K562 (cell line): ENCODE results near the gene POU2F3. TPM values are rescaled to one million over a fixed set of nuclear protein-coding genes. Genes with fewer than 3 reads are reported as not detected.

Experiments used
- BCOR ChIP-seq: fragments of 450-650 bp; IDR thresholded peaks from 2 replicates; pipeline ENCODE4 v1.6.1; 2016
- COPS2 ChIP-seq: fragments of 450-650 bp; conservative IDR thresholded peaks from 2 replicates; pipeline ENCODE4 v1.6.1; 2016; ENCODE audit warnings: mild to moderate bottlenecking, moderate library complexity
- CREM ChIP-seq: IDR thresholded peaks from 2 replicates; pipeline ENCODE4 v1.6.1; 2014; ENCODE audit warnings: antibody characterized with exemption, low read depth
- JUN ChIP-seq, 2 experiments: sonication (generic) in 1 of 2; formaldehyde crosslinking in 1 of 2; IDR thresholded peaks; 2 replicates each; pipeline versions ENCODE4 v1.6.1 to v1.8.0; 2012 to 2022; ENCODE audit warnings: borderline replicate concordance in 2 of 2, mild to moderate bottlenecking in 2 of 2, improper control_type of control experiment in 1 of 2, low read depth in 1 of 2, low read length in 1 of 2, missing genetic modification reagents in 1 of 2
- POLR2AphosphoS2 ChIP-seq: IDR thresholded peaks from 2 replicates; pipeline ENCODE4 v1.6.1; 2012; ENCODE audit warnings: low read length, improper control_type of control experiment
- THRAP3 ChIP-seq: fragments of 450-650 bp; IDR thresholded peaks from 2 replicates; pipeline ENCODE4 v1.6.1; 2016; ENCODE audit warnings: mild to moderate bottlenecking, inconsistent platforms, borderline replicate concordance
- XRCC4 ChIP-seq: IDR thresholded peaks from one replicate; pipeline ENCODE4 v1.6.1; 2011; ENCODE audit not compliant: insufficient read depth, insufficient read length; ENCODE audit errors: extremely low read depth
- polyA plus RNA-seq, 8 experiments: library from polyadenylated mRNA; depleted of rRNA in 4 of 8; stranded (reverse) in 5 of 8; unstranded in 3 of 8; fragments of >200 nt; fragmentation: Nextera tagmentation in 2 of 8; fragmentation: Illumina TruSeq in 1 of 8; extraction: Ambion mirVana in 2 of 8; extraction: Trizol in 1 of 8; gene quantifications; 2 replicates each; pipeline versions ENCODE4 v1.2.1 to v1.2.3, GENCODE V29; 2011 to 2014; ENCODE audit warnings: inconsistent platforms in 1 of 8, missing spikeins in 1 of 8
- total RNA-seq, 7 experiments: library from RNA; depleted of rRNA in 6 of 7; stranded (reverse); fragments of >200 nt in 6 of 7; fragmentation: Illumina TruSeq in 2 of 7; extraction: Trizol in 2 of 7; gene quantifications; 2 replicates each; pipeline versions ENCODE4 v1.2.1 to v1.2.3, GENCODE V29; 2011 to 2021; ENCODE audit warnings: low replicate concordance in 1 of 7
- TF ChIP-seq, protein P1 (sequence below): sonication (generic); formaldehyde crosslinking; IDR thresholded peaks from 2 replicates; pipeline ENCODE4 v1.8.0; 2023; ENCODE audit warnings: missing genetic modification reagents, mild to moderate bottlenecking, borderline replicate concordance
- TF ChIP-seq, protein P2 (sequence below): IDR thresholded peaks from 3 replicates; pipeline ENCODE4 v1.6.1; 2011; ENCODE audit warnings: borderline replicate concordance, mild to moderate bottlenecking, moderate library complexity; ENCODE audit not compliant: insufficient read length; ENCODE audit errors: extremely low read depth
- TF ChIP-seq, protein P3 (sequence below): sonication (generic); formaldehyde crosslinking; IDR thresholded peaks from 2 replicates; pipeline ENCODE4 v1.8.0; 2022; ENCODE audit warnings: mild to moderate bottlenecking, missing genetic modification reagents
- TF ChIP-seq, protein P4 (sequence below): fragments of 250-450 bp; sonication (Bioruptor Pico); IDR thresholded peaks from 2 replicates; pipeline ENCODE4 v1.5.0; 2021; ENCODE audit warnings: mild to moderate bottlenecking, borderline replicate concordance

The POU2F3 gene
- total and polyA plus RNA-seq, 9 of the 15 experiments (the other 6 are each of a cell fraction or from before 2014, with no cell fraction given): not detected

DNA sequence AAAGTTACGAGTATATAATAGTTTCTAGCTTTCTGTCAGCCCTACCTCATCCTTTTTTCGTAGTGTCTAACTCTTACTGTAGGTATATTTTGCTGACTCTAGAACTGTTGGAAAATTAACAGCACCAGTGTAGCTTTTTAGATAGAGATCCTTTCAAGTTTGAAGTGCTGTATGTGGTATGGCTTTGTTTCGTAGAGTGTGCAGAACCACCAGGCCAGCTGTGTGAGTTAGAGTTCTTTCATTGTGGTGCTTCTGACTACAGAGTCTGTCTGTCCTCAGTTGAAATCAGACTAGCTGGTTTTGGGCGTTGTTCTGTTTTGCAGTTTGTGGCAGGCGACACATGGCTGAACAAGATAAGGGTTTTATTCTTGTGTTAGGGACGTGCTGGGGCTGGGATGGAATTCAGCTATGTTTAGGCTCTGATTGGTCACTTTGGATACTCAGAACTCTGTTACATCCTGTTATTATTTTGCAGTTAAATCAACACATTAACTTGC lies 99.5 kb downstream of the POU2F3 start (continued):
- TF ChIP-seq, protein P1, sequence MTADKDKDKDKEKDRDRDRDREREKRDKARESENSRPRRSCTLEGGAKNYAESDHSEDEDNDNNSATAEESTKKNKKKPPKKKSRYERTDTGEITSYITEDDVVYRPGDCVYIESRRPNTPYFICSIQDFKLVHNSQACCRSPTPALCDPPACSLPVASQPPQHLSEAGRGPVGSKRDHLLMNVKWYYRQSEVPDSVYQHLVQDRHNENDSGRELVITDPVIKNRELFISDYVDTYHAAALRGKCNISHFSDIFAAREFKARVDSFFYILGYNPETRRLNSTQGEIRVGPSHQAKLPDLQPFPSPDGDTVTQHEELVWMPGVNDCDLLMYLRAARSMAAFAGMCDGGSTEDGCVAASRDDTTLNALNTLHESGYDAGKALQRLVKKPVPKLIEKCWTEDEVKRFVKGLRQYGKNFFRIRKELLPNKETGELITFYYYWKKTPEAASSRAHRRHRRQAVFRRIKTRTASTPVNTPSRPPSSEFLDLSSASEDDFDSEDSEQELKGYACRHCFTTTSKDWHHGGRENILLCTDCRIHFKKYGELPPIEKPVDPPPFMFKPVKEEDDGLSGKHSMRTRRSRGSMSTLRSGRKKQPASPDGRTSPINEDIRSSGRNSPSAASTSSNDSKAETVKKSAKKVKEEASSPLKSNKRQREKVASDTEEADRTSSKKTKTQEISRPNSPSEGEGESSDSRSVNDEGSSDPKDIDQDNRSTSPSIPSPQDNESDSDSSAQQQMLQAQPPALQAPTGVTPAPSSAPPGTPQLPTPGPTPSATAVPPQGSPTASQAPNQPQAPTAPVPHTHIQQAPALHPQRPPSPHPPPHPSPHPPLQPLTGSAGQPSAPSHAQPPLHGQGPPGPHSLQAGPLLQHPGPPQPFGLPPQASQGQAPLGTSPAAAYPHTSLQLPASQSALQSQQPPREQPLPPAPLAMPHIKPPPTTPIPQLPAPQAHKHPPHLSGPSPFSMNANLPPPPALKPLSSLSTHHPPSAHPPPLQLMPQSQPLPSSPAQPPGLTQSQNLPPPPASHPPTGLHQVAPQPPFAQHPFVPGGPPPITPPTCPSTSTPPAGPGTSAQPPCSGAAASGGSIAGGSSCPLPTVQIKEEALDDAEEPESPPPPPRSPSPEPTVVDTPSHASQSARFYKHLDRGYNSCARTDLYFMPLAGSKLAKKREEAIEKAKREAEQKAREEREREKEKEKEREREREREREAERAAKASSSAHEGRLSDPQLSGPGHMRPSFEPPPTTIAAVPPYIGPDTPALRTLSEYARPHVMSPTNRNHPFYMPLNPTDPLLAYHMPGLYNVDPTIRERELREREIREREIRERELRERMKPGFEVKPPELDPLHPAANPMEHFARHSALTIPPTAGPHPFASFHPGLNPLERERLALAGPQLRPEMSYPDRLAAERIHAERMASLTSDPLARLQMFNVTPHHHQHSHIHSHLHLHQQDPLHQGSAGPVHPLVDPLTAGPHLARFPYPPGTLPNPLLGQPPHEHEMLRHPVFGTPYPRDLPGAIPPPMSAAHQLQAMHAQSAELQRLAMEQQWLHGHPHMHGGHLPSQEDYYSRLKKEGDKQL (CRISPR knock-in tag): no peak
- TF ChIP-seq POLR2AphosphoS2 (no peak), THRAP3 (no peak), CREM (peak; percentile 75), BCOR (peak; percentile 74; the same call in 1 of the 2 replicates), XRCC4 (no peak), JUN (IDR thresholded peaks at IDR 0.05; ENCODE audit: borderline replicate concordance, low read depth, low read length) (peak; percentile 46; the same call in 1 of the 2 replicates), JUN (CRISPR knock-in tag; IDR thresholded peaks at IDR 0.05; ENCODE audit: borderline replicate concordance) (no peak), COPS2 (no peak)
- TF ChIP-seq, protein P2, sequence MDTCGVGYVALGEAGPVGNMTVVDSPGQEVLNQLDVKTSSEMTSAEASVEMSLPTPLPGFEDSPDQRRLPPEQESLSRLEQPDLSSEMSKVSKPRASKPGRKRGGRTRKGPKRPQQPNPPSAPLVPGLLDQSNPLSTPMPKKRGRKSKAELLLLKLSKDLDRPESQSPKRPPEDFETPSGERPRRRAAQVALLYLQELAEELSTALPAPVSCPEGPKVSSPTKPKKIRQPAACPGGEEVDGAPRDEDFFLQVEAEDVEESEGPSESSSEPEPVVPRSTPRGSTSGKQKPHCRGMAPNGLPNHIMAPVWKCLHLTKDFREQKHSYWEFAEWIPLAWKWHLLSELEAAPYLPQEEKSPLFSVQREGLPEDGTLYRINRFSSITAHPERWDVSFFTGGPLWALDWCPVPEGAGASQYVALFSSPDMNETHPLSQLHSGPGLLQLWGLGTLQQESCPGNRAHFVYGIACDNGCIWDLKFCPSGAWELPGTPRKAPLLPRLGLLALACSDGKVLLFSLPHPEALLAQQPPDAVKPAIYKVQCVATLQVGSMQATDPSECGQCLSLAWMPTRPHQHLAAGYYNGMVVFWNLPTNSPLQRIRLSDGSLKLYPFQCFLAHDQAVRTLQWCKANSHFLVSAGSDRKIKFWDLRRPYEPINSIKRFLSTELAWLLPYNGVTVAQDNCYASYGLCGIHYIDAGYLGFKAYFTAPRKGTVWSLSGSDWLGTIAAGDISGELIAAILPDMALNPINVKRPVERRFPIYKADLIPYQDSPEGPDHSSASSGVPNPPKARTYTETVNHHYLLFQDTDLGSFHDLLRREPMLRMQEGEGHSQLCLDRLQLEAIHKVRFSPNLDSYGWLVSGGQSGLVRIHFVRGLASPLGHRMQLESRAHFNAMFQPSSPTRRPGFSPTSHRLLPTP: no peak
- TF ChIP-seq, protein P3, sequence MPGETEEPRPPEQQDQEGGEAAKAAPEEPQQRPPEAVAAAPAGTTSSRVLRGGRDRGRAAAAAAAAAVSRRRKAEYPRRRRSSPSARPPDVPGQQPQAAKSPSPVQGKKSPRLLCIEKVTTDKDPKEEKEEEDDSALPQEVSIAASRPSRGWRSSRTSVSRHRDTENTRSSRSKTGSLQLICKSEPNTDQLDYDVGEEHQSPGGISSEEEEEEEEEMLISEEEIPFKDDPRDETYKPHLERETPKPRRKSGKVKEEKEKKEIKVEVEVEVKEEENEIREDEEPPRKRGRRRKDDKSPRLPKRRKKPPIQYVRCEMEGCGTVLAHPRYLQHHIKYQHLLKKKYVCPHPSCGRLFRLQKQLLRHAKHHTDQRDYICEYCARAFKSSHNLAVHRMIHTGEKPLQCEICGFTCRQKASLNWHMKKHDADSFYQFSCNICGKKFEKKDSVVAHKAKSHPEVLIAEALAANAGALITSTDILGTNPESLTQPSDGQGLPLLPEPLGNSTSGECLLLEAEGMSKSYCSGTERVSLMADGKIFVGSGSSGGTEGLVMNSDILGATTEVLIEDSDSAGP (CRISPR knock-in tag): no peak
- TF ChIP-seq, protein P4, sequence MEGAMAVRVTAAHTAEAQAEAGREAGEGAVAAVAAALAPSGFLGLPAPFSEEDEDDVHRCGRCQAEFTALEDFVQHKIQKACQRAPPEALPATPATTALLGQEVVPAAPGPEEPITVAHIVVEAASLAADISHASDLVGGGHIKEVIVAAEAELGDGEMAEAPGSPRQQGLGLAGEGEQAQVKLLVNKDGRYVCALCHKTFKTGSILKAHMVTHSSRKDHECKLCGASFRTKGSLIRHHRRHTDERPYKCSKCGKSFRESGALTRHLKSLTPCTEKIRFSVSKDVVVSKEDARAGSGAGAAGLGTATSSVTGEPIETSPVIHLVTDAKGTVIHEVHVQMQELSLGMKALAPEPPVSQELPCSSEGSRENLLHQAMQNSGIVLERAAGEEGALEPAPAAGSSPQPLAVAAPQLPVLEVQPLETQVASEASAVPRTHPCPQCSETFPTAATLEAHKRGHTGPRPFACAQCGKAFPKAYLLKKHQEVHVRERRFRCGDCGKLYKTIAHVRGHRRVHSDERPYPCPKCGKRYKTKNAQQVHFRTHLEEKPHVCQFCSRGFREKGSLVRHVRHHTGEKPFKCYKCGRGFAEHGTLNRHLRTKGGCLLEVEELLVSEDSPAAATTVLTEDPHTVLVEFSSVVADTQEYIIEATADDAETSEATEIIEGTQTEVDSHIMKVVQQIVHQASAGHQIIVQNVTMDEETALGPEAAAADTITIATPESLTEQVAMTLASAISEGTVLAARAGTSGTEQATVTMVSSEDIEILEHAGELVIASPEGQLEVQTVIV (CRISPR knock-in tag): no peak
